ENCODE data around the gene PFKFB3.

Gene PFKFB3

GRCh38 chr10:6270951-6271350 lies 68.2 kb downstream of the PFKFB3 start:
- no peaks in the 10 kb centered on the region for H3K27me3 ChIP-seq (replicated peaks; ENCODE audit: insufficient read depth, low read length)
- no peak overlapping the region for H3K4me3 ChIP-seq (ENCODE audit: low read length)
- H4K20me1 ChIP-seq (ENCODE audit: insufficient read depth, low read length), result no peaks in the 10 kb centered on the region
- H3F3A ChIP-seq (ENCODE audit: insufficient read depth, low read length), result no peaks in the 10 kb centered on the region
- TF ChIP-seq CTCF (IDR thresholded peaks at IDR 0.05; ENCODE audit: low read length), result no peak
- no peak for TF ChIP-seq EZH2phosphoT487 (IDR thresholded peaks at IDR 0.05; ENCODE audit: low read length)
- TF ChIP-seq EZH2 (optimal IDR thresholded peaks at IDR 0.05; ENCODE audit: low read depth, low read length), result no peak
- H3K9me2 ChIP-seq (replicated peaks; ENCODE audit: insufficient read depth, low read length), result no peaks in the 10 kb centered on the region
- H3K27ac ChIP-seq (ENCODE audit: low read length), result 0 out of 2 replicates have a peak overlapping the region, but pooled peaks have one; percentile 3
- H3K36me3 ChIP-seq (replicated peaks; ENCODE audit: insufficient read depth, low read length), result no peaks in the 10 kb centered on the region
- no peak overlapping the region for H2AFZ ChIP-seq (ENCODE audit: low read length)
- H3K79me2 ChIP-seq (ENCODE audit: low read length), result no peaks in the 10 kb centered on the region
- no peak overlapping the region for H3K4me2 ChIP-seq (ENCODE audit: low read depth, low read length)
- H3K4me1 ChIP-seq (ENCODE audit: low read length), result no peaks in the 10 kb centered on the region
- H3K9ac ChIP-seq (ENCODE audit: low read length), result no peak overlapping the region
- no peak for DNase-seq
- H3K9me3 ChIP-seq (replicated peaks; ENCODE audit: insufficient read depth, low read length), result no peaks in the 10 kb centered on the region

GRCh38 chr10:6271663-6272062 lies 68.9 kb downstream of the PFKFB3 start:
- Histone ChIP-seq H3K4me2 (ENCODE audit: low read depth, low read length) (no peak overlapping the region), H3K4me1 (ENCODE audit: low read length) (no peaks in the 10 kb centered on the region), H3K36me3 (replicated peaks; ENCODE audit: insufficient read depth, low read length) (no peaks in the 10 kb centered on the region), H4K20me1 (ENCODE audit: insufficient read depth, low read length) (no peaks in the 10 kb centered on the region), H3K9me2 (replicated peaks; ENCODE audit: insufficient read depth, low read length) (no peaks in the 10 kb centered on the region), H3K79me2 (ENCODE audit: low read length) (no peaks in the 10 kb centered on the region), H3K27ac (ENCODE audit: low read length) (no peak overlapping the region), H3K9me3 (replicated peaks; ENCODE audit: insufficient read depth, low read length) (no peaks in the 10 kb centered on the region), H3K9ac (ENCODE audit: low read length) (no peak overlapping the region), H2AFZ (ENCODE audit: low read length) (no peak overlapping the region), H3K4me3 (ENCODE audit: low read length) (no peak overlapping the region), H3F3A (ENCODE audit: insufficient read depth, low read length) (no peaks in the 10 kb centered on the region), H3K27me3 (replicated peaks; ENCODE audit: insufficient read depth, low read length) (no peaks in the 10 kb centered on the region)
- no peak for DNase-seq
- TF ChIP-seq EZH2phosphoT487 (IDR thresholded peaks at IDR 0.05; ENCODE audit: low read length) (no peak), EZH2 (optimal IDR thresholded peaks at IDR 0.05; ENCODE audit: low read depth, low read length) (no peak), CTCF (IDR thresholded peaks at IDR 0.05; ENCODE audit: low read length) (no peak)

- Histone ChIP-seq H3K4me1 (ENCODE audit: low read length) (no peaks in the 10 kb centered on the region), H3K27ac (ENCODE audit: low read length) (no peak overlapping the region), H3K27me3 (replicated peaks; ENCODE audit: insufficient read depth, low read length) (no peaks in the 10 kb centered on the region), H3K9me2 (replicated peaks; ENCODE audit: insufficient read depth, low read length) (no peaks in the 10 kb centered on the region), H3K36me3 (replicated peaks; ENCODE audit: insufficient read depth, low read length) (no peaks in the 10 kb centered on the region), H4K20me1 (ENCODE audit: insufficient read depth, low read length) (no peaks in the 10 kb centered on the region), H3K4me2 (ENCODE audit: low read depth, low read length) (no peak overlapping the region), H3K4me3 (ENCODE audit: low read length) (no peak overlapping the region), H3K9ac (ENCODE audit: low read length) (no peak overlapping the region), H3F3A (ENCODE audit: insufficient read depth, low read length) (no peaks in the 10 kb centered on the region), H3K9me3 (replicated peaks; ENCODE audit: insufficient read depth, low read length) (no peaks in the 10 kb centered on the region), H3K79me2 (ENCODE audit: low read length) (no peaks in the 10 kb centered on the region), H2AFZ (ENCODE audit: low read length) (no peak overlapping the region)
- no peak for TF ChIP-seq EZH2 (optimal IDR thresholded peaks at IDR 0.05; ENCODE audit: low read depth, low read length)
- TF ChIP-seq EZH2phosphoT487 (IDR thresholded peaks at IDR 0.05; ENCODE audit: low read length), result no peak
- TF ChIP-seq CTCF (IDR thresholded peaks at IDR 0.05; ENCODE audit: low read length), result no peak
- no peak for DNase-seq
Observed at GRCh38 chr10:6272126-6272525, 69.4 kb downstream of the PFKFB3 start.
